NCI-H128 (cell line): ENCODE measurements around the gene KCTD7.
"Not testable (repeated sequence)": the region's sequence is repeated elsewhere in the genome, so short reads cannot be mapped to it uniquely, and the experiment has no call there.

Source experiments
- DNase-seq: peaks from one replicate; lab custom pipeline; 2025; ENCODE audit not compliant: unreplicated experiment; lab: John Stamatoyannopoulos, UW

The KCTD7 gene

DNA sequence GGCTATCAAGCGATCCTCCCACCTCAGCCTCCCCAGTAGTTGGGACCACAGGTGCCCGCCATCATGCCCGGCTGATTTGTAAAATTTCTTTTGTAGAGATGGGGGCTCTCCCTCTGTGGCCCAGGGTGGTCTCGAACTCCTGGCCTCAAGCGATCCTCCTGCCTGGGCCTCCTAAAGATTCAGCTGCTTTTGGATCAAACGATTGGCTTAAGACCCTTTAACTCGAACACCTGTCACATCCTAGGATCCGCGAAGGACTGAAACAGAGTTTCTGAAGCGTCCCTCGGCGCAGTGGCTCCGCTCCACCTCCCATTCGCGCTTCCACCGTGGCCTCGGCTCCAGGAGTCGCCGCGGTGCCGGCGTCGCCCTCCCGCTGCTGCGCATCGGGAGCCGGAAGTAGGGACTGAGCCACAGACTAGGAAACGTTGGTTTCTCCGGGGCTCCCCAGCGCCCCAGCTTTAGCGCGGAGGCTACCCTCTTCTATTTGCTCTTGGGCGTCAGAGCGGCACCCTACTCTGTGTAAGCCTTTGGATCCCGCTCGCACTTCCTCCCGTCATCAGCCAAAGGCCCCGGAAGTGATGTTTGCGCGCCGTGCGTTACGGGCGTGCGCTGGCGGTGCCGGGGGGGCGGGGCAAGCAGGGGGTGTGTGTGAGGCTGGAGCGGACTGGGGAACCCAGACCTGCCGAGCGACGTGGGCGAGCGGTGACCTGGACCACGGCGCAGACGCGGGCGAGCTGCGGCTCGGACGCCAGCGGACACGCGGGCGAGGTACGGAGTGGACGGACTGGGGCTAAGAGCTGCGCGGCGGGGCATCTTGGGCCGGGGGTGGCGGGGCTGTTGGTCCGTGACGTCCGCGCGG lies 53.0 kb downstream of the KCTD7 start:
- DNase-seq: peak; percentile 90

DNA sequence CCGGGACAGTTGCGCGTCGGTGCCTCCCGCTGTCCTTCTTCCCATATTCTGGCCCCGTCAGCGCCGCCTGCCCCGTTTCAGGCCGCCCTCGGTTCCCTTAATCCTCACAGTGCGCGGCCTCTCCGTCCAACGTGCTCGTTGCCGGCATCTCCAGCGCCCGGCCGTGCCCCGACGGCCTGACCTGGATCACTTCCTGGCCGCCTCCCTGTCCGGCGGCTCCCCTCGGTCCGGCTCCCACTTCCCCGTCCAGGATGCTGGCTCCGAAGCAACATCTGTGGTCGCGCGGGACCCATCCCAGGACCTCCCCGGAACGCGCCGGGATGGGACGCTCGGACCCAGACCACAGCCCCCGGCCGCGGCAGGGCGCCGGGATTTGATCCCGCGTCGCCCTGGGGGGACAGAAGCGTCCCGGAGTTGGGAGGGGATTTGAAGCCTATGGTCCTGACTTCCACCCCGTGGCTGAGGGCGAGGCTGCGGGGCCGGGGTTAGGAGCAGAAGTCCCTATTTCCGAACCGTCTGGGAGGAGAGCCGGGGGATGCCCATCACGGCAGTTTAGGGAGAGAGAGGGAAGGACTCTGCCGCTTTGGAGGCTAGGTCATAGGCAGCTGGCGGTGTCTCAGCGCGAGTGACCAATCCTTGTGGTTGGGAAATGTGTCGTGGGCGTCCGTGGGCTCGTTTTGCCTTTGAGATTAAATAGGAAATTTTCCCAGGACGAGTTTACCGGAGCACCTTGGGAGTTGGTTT lies 53.8 kb downstream of the KCTD7 start:
- DNase-seq: no peak

DNA sequence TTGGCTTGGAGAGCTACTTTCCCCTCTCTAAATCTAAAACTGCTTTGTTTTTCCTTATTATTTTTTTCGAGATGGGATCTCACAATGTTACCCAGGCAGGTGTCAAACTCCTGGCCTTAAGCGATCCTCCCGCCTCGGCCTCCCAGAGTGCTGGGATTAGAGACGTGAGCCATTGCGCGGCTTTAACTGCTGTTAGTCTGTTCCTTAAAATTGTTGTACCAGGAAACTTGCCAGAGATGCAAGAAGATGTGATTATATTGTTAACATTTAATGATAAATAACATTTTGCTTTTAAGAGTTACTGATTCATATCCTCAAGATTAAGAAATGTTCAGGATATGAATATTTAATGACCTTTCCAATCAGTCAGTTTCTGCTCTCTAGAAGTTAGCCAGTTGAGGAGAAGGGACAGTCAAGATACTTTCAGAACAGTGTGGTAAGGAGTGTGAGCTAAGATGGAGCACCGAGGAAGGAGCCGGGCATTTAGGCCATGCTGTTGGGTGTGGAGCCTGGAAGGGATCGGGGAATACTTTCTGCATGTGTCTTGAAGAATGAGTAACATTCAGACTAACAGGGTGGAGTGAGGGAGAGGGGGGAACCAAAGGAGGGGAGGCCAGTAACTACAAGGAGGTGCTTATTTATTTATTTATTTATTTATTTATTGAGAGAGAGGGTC lies 54.6 kb downstream of the KCTD7 start:
- DNase-seq: not testable (repeated sequence)

DNA sequence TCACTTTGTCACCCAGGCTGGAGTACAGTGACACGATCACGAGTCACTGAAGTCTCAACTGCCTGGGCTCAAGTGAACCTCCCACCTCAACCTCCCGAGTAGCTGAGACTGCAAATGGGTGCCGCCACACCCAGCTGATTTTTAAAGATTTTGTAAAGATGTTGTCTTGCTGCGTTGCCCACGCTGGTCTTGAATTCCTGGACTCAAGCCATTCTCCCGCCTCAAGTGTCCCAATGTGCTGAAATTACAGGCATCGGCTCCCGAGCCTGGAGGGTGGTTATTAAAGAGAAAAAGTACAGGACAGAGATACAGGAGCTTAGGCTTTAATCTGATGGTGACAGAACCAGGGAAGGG lies 55.1 kb downstream of the KCTD7 start:
- no peak for DNase-seq

DNA sequence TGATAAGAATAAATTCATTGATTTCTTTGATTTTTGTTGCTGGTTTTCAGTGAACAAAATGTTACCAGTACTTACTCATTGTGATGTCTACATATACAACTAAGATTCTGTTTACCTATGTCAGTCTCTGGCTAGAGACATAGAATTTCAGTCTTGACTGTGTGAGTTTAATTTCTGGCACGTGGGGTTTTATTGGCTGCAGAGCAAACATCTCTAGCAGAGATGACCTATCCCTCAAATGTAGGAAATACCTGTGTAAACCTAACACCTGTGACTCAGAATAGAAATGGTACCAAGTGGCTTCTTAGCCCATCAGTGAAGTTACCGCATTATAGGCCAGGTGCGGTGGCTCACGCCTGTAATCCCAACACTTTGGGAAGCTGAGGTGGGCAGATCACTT lies 57.0 kb downstream of the KCTD7 start:
- not testable (repeated sequence) for DNase-seq

DNA sequence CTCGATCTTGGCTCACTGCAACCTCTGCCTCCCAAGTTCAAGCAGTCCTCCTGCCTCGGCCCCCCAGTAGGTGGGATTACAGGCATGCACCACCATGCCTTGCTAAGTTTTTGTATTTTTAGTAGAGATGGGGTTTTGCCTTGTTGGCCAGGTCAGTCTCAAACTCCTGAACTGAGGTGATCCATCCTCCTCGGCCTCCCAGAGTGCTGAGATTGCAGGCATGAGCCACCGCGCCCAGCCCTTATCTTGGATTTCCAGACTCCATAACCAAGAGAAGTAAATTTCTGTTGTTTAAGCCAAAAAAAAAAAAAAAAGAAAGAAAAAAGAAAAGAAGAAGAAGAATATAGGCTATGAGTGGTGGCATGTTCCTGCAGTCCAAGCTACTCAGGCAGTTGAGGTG lies 58.5 kb downstream of the KCTD7 start:
- no peak for DNase-seq

DNA sequence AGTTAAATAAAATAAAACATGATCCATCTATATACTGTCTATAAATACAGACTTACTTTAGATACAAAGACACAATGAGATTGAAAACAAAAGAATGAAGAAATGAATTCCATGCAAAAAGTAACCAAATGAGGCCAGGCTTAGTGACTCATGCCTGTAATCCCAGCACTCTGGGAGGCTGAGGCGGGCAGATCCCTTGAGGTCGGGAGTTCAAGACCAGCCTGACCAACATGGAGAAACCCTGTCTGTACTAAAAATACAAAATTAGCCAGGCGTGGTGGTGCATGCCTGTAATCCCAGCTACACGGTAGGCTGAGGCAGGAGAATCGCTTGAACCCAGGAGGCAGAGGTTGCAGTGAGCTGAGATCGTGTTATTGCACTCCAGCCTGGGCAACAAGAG lies 59.0 kb downstream of the KCTD7 start:
- DNase-seq: not testable (repeated sequence)

DNA sequence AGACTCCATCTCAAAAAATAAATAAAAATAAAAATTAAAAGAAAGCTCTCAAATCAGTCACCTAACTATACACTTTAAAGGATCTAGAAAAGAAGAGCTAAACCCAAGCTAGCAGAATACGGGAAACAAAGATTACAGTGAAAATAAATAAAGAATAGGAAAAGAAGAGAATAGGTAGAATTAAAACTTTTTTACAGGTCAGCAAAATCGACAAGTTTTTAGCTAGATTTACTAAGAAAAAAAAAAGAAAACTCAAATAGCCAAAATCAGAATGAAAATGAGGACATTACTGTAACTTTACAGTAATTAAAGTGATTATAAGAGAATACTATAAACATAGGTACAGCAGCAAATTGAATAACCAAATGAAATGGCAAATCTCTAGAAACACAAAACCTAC lies 60.4 kb downstream of the KCTD7 start:
- DNase-seq: no peak

DNA sequence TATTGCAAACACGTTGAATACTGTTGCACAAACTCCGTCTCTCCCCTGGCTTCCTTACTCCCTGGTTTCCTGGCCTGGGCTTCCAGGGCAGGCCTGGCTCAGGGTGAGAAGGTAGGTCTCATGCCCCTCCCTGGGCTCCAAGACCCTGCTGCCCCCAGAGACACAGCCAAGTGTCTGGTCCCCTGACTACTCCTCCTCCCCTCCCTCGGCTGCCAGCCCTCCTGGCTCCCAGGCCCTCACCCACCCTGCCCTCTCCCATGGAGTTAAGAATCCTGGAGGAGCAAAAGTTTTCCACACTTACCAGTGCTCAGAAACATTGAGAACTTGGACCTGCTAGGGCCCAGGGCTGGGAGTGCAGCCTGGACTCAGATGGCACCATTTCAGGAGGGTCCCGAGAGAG lies 64.7 kb downstream of the KCTD7 start:
- no peak for DNase-seq
